Sciatic nerve (tissue), 1 donor: ENCODE measurements around the gene SLAMF8. TPM values are rescaled to one million over a fixed set of nuclear protein-coding genes. Genes with fewer than 3 reads are reported as not detected.

Source experiments
- total RNA-seq: library from RNA; stranded (reverse); fragmentation: NEBNext Ultra II Directional; extraction: Animal tissue kit (Norgen Biotek cat#: 25700); gene quantifications from one replicate; pipeline ENCODE4 v1.2.1, GENCODE V29; 2021
- donor health status: DM: no; HTN: no; CAD: no.

SLAMF8 gene
- total RNA-seq, 1 donor from 2014 or later = 3.3 TPM

Other genes with a start within 250 kb of the SLAMF8 start
- gene APCS, start 239.0 kb upstream of the SLAMF8 start, total RNA-seq = not detected
- 0.22 TPM for gene CRP, start 112.3 kb upstream of the SLAMF8 start, total RNA-seq
- gene DUSP23, start 45.9 kb upstream of the SLAMF8 start, total RNA-seq = 48.2 TPM
- 1.2 TPM for gene FCRL6, start 24.5 kb upstream of the SLAMF8 start, total RNA-seq
- not detected for gene VSIG8, start 35.8 kb downstream of the SLAMF8 start, total RNA-seq
- gene CFAP45, start 73.3 kb downstream of the SLAMF8 start, total RNA-seq = 1.6 TPM
- gene TAGLN2, start 98.6 kb downstream of the SLAMF8 start, total RNA-seq = 184 TPM
- gene IGSF9, start 118.7 kb downstream of the SLAMF8 start, total RNA-seq = 0.18 TPM
- gene SLAMF9, start 127.4 kb downstream of the SLAMF8 start, total RNA-seq = 0.80 TPM
- 5.9 TPM for gene PIGM, start 205.1 kb downstream of the SLAMF8 start, total RNA-seq
- 23.7 TPM for gene KCNJ10, start 243.3 kb downstream of the SLAMF8 start, total RNA-seq